Upper lobe of right lung (tissue), 1 donor: Measurements from ENCODE around the gene OPCML. TPM values are rescaled to one million over a fixed set of nuclear protein-coding genes. Genes with fewer than 3 reads are reported as not detected.

Experiments used
- ATAC-seq: fragments of 200-7000 bp; cut with Tn5 transposase; one replicate; pipeline ENCODE4 v1.9.1; 2020; ENCODE audit warnings: mild to moderate bottlenecking, moderate library complexity
- DNase-seq: peaks from one replicate; pipeline ENCODE4 v3.0.0-alpha.2; 2020
- H3K27ac ChIP-seq: fragments of 200-600 bp; one replicate; pipeline ENCODE4 v1.8.0; 2022
- H3K27me3 ChIP-seq: fragments of 200-600 bp; one replicate; pipeline ENCODE4 v1.8.0; 2022; ENCODE audit warnings: mild to moderate bottlenecking
- H3K36me3 ChIP-seq: fragments of 200-600 bp; one replicate; pipeline ENCODE4 v1.8.0; 2022
- H3K4me1 ChIP-seq: fragments of 200-600 bp; one replicate; pipeline ENCODE4 v1.8.0; 2022
- H3K4me3 ChIP-seq: fragments of 200-600 bp; one replicate; pipeline ENCODE4 v1.8.0; 2022; ENCODE audit warnings: mild to moderate bottlenecking
- H3K9me3 ChIP-seq: fragments of 200-600 bp; one replicate; pipeline ENCODE4 v1.8.0; 2022
- CTCF ChIP-seq: fragments of 200-600 bp; IDR thresholded peaks from one replicate; pipeline ENCODE4 v1.8.0; 2022; ENCODE audit warnings: antibody characterized with exemption
- intact Hi-C: fragments of 100-400 bp; cut with DNase I; formaldehyde crosslinking; loops from one replicate; pipeline ENCODE4 v1.11.0; 2022
- total RNA-seq: library from RNA; stranded (reverse); fragmentation: NEBNext Ultra II Directional; extraction: Animal tissue kit (Norgen Biotek cat#: 25700); gene quantifications from one replicate; pipeline ENCODE4 v1.2.1, GENCODE V29; 2021
- donor health status: DM: no; HTN: yes; CAD: no; lungs with severe emphysema.

Gene OPCML
- total RNA-seq, 1 donor from 2014 or later: not detected

- Histone ChIP-seq H3K27ac (no peak overlapping the region), H3K9me3 (no peaks in the 10 kb centered on the region), H3K4me3 (no peak overlapping the region), H3K4me1 (no peaks in the 10 kb centered on the region), H3K36me3 (no peaks in the 10 kb centered on the region), H3K27me3 (no peaks in the 10 kb centered on the region)
- no peak for DNase-seq
- ATAC-seq: no peak
- TF ChIP-seq CTCF: no peak
- intact Hi-C loops: no loop called here
These were observed 16.3 kb upstream of the OPCML start for GRCh38 chr11:133548641-133549040.

GRCh38 chr11:133547808-133548494, 15.7 kb upstream of the OPCML start:
- no peak for TF ChIP-seq CTCF
- Histone ChIP-seq H3K4me1 (no peaks in the 10 kb centered on the region), H3K27me3 (no peaks in the 10 kb centered on the region), H3K36me3 (no peaks in the 10 kb centered on the region), H3K27ac (no peak overlapping the region), H3K4me3 (no peak overlapping the region), H3K9me3 (no peaks in the 10 kb centered on the region)
- DNase-seq: no peak
- intact Hi-C loops: no loop called here
- no peak for ATAC-seq

- no peak overlapping the region for H3K4me3 ChIP-seq
- TF ChIP-seq CTCF: no peak
- no peaks in the 10 kb centered on the region for H3K4me1 ChIP-seq
- DNase-seq (no peak), ATAC-seq (no peak)
- H3K9me3 ChIP-seq: no peaks in the 10 kb centered on the region
- no peaks in the 10 kb centered on the region for H3K36me3 ChIP-seq
- no peak overlapping the region for H3K27ac ChIP-seq
- intact Hi-C loops: no loop called here
- H3K27me3 ChIP-seq: no peaks in the 10 kb centered on the region
These were observed 13.0 kb upstream of the OPCML start for GRCh38 chr11:133545199-133545803.

GRCh38 chr11:133541720-133542095, 9.4 kb upstream of the OPCML start:
- H3K4me1 ChIP-seq: no peaks in the 10 kb centered on the region
- no peak for DNase-seq
- H3K4me3 ChIP-seq: no peak overlapping the region
- H3K9me3 ChIP-seq: no peaks in the 10 kb centered on the region
- intact Hi-C loops: no loop called here
- no peaks in the 10 kb centered on the region for H3K36me3 ChIP-seq
- no peak for ATAC-seq
- no peak overlapping the region for H3K27ac ChIP-seq
- TF ChIP-seq CTCF: no peak
- no peaks in the 10 kb centered on the region for H3K27me3 ChIP-seq

- H3K27ac ChIP-seq: no peak overlapping the region
- ATAC-seq: no peak
- intact Hi-C loops: no loop called here
- no peak for DNase-seq
- no peaks in the 10 kb centered on the region for H3K4me1 ChIP-seq
- H3K27me3 ChIP-seq: no peaks in the 10 kb centered on the region
- H3K36me3 ChIP-seq: no peaks in the 10 kb centered on the region
- no peak overlapping the region for H3K4me3 ChIP-seq
- TF ChIP-seq CTCF: no peak
- H3K9me3 ChIP-seq: no peaks in the 10 kb centered on the region
These were observed 8.9 kb upstream of the OPCML start for GRCh38 chr11:133541021-133541719.
